GM12872 (cell line): ENCODE data around the gene DHX30.

Experiments
- CTCF ChIP-seq: IDR thresholded peaks from 3 replicates; pipeline ENCODE4 v1.5.1; 2011; ENCODE audit warnings: low read depth, mild to moderate bottlenecking, low read length, moderate library complexity; ENCODE audit not compliant: insufficient read depth

Gene DHX30

GRCh38 chr3:47870156-47870555 is 67.2 kb downstream of the DHX30 start:
- TF ChIP-seq CTCF, result no peak

- TF ChIP-seq CTCF, result no peak
Observed at GRCh38 chr3:47870702-47871260, 67.8 kb downstream of the DHX30 start.

DNA sequence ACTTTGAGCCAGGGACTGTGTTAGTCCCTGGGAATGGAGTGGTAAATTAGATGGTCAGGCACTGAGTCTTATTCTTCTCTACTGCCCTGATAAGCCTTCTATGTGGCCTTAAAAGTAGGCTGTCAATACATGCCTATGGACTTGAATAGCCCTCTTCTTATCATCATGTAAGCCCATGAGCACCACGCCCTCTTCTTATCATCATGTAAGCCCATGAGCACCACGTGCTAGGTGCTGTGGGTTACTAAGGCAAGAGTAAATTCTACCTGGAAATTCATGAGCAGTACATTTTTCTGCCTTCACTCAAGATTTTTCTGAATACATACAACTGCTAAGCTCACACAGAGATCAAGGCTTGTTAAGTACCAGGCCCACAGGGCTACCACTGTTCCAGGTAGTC is 68.5 kb downstream of the DHX30 start:
- no peak for TF ChIP-seq CTCF

DNA sequence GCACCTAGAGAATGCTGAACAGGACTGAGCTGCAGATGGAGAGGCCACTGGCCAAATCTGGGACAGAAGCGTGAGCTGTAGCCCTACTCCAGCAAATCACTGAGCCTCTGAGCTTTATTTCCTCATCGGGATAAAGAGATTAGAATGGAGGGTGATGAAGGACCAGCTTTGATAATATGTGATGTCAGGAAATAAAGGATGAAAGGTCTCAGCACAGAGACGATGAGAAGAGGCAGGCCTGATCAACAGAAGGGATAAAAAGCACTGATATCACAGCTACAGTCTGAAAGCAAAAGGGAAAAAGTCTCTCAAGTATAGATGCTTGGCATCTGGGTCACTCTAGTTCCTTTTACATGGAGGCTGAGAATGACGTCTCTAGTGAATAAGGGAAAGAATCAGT is 70.0 kb downstream of the DHX30 start:
- no peak for TF ChIP-seq CTCF

GRCh38 chr3:47874438-47874837 is 71.5 kb downstream of the DHX30 start:
- TF ChIP-seq CTCF, result no peak

DNA sequence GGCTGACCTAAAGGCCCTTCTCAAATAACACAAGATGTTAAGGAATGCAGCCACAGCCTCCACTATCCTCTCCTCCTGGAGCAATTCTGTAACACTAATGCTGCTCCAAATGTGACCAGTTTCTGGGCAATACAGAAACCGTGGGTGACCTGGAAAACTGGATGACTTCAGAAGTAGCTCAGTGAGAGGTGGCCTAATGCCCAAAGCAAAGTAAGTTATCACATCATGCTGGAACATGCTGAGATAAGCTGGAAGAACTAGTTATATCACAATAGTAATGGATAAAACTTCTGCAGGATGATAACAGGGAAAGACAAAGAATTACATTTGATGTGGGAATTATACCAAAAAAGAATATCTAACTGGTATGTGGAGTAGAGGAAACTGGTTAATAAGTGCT is 72.0 kb downstream of the DHX30 start:
- no peak for TF ChIP-seq CTCF

DNA sequence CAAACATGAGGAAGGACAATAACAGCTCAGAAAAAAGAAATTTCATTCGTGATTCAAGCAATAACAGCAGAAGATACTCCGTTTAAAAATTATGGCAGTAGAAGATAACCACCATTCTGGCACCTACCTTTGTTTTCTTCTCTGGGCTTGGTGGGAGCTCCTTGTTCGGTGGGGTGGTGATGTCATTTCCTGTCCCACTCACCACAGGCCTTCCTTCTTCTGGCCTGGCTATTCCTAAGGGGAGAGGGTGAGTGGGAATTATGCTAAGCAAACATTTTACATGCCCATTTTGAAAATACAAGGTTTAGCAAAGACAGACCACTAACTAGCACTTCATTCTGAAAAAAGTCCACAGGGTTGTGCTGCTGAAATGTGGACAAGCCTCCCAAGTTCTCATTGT is 74.4 kb downstream of the DHX30 start:
- TF ChIP-seq CTCF, result no peak
